Thyroid gland (tissue), 4 donors: ENCODE data around the gene HTR3A.

Source experiments
- POLR2A ChIP-seq, 2 donors: fragments of 450-650 bp; IDR thresholded peaks; one replicate each; pipeline ENCODE4 v1.6.1; 2017; ENCODE audit warnings: antibody characterized with exemption in 2 of 2, mild to moderate bottlenecking in 2 of 2, moderate library complexity in 1 of 2
- TF ChIP-seq, protein P1 (sequence below), 6 experiments: fragments of 200-600 bp in 3 of 6; fragments of 450-650 bp in 3 of 6; sonication (generic) in 3 of 6; IDR thresholded peaks; one replicate each; pipeline ENCODE4 v1.5.1; 2016 to 2019; ENCODE audit warnings: antibody characterized with exemption in 6 of 6, mild to moderate bottlenecking in 2 of 6, inconsistent platforms in 1 of 6, moderate library complexity in 1 of 6

DNA sequence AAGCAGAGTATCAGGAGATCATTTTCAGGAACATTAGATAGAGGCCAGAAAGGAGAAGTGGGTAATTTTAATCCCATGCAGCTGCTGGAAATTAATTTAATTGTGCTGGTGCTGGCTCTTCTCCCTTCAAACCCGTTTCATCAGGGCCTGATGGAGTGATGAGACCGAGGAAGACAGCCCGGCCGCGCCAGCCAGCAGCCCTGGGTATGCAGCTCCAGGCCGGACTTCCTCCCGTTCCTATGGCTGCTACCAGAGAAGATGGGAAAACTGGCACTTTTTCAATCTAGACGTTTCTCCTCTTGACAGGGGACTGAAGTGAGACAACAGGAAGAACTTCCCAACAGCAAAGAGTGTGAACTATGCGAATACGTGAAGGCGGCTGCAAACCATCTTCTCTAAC, 60.0 kb downstream of the HTR3A start:
- TF ChIP-seq, protein P1, sequence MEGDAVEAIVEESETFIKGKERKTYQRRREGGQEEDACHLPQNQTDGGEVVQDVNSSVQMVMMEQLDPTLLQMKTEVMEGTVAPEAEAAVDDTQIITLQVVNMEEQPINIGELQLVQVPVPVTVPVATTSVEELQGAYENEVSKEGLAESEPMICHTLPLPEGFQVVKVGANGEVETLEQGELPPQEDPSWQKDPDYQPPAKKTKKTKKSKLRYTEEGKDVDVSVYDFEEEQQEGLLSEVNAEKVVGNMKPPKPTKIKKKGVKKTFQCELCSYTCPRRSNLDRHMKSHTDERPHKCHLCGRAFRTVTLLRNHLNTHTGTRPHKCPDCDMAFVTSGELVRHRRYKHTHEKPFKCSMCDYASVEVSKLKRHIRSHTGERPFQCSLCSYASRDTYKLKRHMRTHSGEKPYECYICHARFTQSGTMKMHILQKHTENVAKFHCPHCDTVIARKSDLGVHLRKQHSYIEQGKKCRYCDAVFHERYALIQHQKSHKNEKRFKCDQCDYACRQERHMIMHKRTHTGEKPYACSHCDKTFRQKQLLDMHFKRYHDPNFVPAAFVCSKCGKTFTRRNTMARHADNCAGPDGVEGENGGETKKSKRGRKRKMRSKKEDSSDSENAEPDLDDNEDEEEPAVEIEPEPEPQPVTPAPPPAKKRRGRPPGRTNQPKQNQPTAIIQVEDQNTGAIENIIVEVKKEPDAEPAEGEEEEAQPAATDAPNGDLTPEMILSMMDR (IDR thresholded peaks at IDR 0.05): no peak
- no peak for TF ChIP-seq POLR2A (IDR thresholded peaks at IDR 0.05)
